Fibroblast of the aortic adventitia (primary cell): Measurements from ENCODE around the gene TEF. TPM values are rescaled to one million over a fixed set of nuclear protein-coding genes. Genes with fewer than 3 reads are reported as not detected.

ENCODE experiments used
- DNase-seq: peaks from one replicate; pipeline ENCODE4 v3.0.0-alpha.2; 2010; ENCODE audit warnings: low read depth
- H3K4me3 ChIP-seq: 2 replicates; pipeline ENCODE4 v1.5.1; 2011; ENCODE audit warnings: low read depth, mild to moderate bottlenecking, control low read depth, low read length, moderate library complexity
- CTCF ChIP-seq: IDR thresholded peaks from 2 replicates; pipeline ENCODE4 v1.5.1; 2011; ENCODE audit warnings: mild to moderate bottlenecking, low read length, control low read depth, inconsistent platforms; ENCODE audit not compliant: insufficient read depth
- small RNA-seq: library from RNA; depleted of rRNA; stranded (forward); fragments of <200 nt; gene quantifications from one replicate; pipeline ENCODE3, GENCODE V24; 2012
- total RNA-seq: library from RNA; depleted of rRNA; stranded (reverse); fragments of >200 nt; gene quantifications from 2 replicates; pipeline ENCODE4 v1.2.3, GENCODE V29; 2012; ENCODE audit warnings: low replicate concordance

TEF gene
- total RNA-seq, 1 donor, result 17.4 TPM

GRCh38 chr22:41448189-41448808, 66.6 kb downstream of the TEF start:
- no peak for TF ChIP-seq CTCF
- peak; percentile 99 for DNase-seq
- peak overlapping the region; percentile 95 for H3K4me3 ChIP-seq

Small RNA genes within 50 kb of the gene (small RNA-seq; reads per million reads assigned to genes)
- gene RNU6-495P, result not detected

Other genes with a start within 250 kb of the TEF start
- 19.6 and 23.9 TPM in 2 replicates for gene L3MBTL2, start 176.6 kb upstream of the TEF start, total RNA-seq
- gene CHADL, start 141.0 kb upstream of the TEF start, total RNA-seq, result 0.99 and 1.6 TPM in 2 replicates
- gene RANGAP1, start 95.8 kb upstream of the TEF start, total RNA-seq, result 78.5 and 89.4 TPM in 2 replicates
- 33.3 and 45.9 TPM in 2 replicates for gene ZC3H7B, start 80.4 kb upstream of the TEF start, total RNA-seq
- 25.4 and 40.1 TPM in 2 replicates for gene TOB2, start 64.9 kb downstream of the TEF start, total RNA-seq
- gene PHF5A, start 86.8 kb downstream of the TEF start, total RNA-seq, result 34.6 and 35.7 TPM in 2 replicates
- gene ACO2, start 87.2 kb downstream of the TEF start, total RNA-seq, result 42.2 and 45.9 TPM in 2 replicates
- 18.7 and 27.7 TPM in 2 replicates for gene POLR3H, start 162.5 kb downstream of the TEF start, total RNA-seq
- 3.3 and 3.8 TPM in 2 replicates for gene CSDC2, start 179.1 kb downstream of the TEF start, total RNA-seq
- 29.0 and 37.9 TPM in 2 replicates for gene PMM1, start 207.9 kb downstream of the TEF start, total RNA-seq
- gene DESI1, start 239.1 kb downstream of the TEF start, total RNA-seq, result 4.8 and 20.8 TPM in 2 replicates
- 214 and 276 TPM in 2 replicates for gene XRCC6, start 239.4 kb downstream of the TEF start, total RNA-seq